Measurements from ENCODE around the gene PCDHGA8. TPM values are rescaled to one million over a fixed set of nuclear protein-coding genes. Genes with fewer than 3 reads are reported as not detected.

PCDHGA8 gene
- total RNA-seq, 3 donors from 2014 or later (not counting 1 experiment from before 2014, with no cell fraction given): 0.07 to 0.28 (median 0.09) TPM

DNA sequence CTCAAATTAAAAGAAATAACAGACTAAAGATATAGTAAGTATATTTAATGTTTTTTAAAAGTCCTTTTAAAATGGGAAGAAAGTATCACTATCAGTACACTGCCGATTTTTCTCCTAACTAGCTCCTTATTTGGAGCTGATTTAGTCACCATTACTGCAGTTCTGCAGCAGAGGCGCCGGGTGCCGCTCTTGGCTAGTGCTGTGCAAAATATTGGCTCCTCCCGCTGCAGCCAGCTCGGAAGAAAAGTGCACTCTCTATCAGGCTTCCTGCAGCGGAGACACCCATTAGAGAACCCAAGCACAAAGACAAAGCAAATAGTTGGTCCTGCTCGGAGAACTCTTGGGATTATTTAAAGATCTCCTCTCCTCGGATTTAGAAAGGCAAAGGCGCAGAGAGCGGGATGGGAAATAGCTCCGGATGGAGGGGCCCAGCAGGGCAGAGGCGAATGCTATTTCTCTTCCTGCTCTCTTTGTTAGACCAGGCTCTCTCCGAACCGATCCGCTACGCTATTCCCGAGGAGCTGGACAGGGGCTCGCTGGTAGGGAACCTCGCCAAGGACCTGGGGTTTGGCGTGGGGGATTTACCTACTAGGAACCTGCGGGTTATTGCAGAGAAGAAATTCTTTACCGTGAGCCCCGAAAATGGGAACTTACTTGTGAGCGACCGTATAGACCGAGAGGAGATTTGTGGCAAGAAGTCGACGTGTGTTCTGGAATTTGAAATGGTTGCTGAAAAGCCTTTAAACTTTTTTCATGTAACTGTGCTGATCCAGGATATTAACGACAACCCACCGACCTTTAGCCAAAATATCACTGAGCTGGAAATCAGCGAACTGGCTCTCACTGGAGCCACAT lies 22.2 kb upstream of the PCDHGA8 start, which contains the start of gene PCDHGB3:
TSS of gene PCDHGB3 (plus strand) at position 249 of the 855 bp plus-strand sequence. CDS start at position 402, 153 bp downstream.
- peak within 1 kb of the TSS; percentile 82 for H3K4me3 Mint-ChIP-seq
- H3K9me3 ChIP-seq (ENCODE audit: control insufficient read depth, insufficient read depth, low read length): peaks cover 38% of the 10 kb centered on the region
- peak within 1 kb of the TSS in 1 of 2 donors; percentile 58 for H3K27ac Mint-ChIP-seq
- H3K36me3 Mint-ChIP-seq: peaks cover 4% of the 10 kb centered on the region
- WGBS (ENCODE audit: insufficient coverage): 21% methylated on average over 32 of the region's 32 CpGs
- peak in 1 of 2 donors; percentile 57 for DNase-seq
- peak; percentile 72 to 79 (median 77) for ATAC-seq
- H3K36me3 ChIP-seq (ENCODE audit: control insufficient read depth, insufficient read depth, low read length): no peaks in the 10 kb centered on the region
- TF ChIP-seq, protein P1, sequence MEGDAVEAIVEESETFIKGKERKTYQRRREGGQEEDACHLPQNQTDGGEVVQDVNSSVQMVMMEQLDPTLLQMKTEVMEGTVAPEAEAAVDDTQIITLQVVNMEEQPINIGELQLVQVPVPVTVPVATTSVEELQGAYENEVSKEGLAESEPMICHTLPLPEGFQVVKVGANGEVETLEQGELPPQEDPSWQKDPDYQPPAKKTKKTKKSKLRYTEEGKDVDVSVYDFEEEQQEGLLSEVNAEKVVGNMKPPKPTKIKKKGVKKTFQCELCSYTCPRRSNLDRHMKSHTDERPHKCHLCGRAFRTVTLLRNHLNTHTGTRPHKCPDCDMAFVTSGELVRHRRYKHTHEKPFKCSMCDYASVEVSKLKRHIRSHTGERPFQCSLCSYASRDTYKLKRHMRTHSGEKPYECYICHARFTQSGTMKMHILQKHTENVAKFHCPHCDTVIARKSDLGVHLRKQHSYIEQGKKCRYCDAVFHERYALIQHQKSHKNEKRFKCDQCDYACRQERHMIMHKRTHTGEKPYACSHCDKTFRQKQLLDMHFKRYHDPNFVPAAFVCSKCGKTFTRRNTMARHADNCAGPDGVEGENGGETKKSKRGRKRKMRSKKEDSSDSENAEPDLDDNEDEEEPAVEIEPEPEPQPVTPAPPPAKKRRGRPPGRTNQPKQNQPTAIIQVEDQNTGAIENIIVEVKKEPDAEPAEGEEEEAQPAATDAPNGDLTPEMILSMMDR (IDR thresholded peaks at IDR 0.05): no peak
- peaks cover 62% of the 10 kb centered on the region for H3K27me3 ChIP-seq (ENCODE audit: control insufficient read depth, insufficient read depth, low read length)
- no peak within 1 kb of the TSS for H3K27ac ChIP-seq (ENCODE audit: low read length)
- H3K4me1 Mint-ChIP-seq: peaks cover 4 to 7% of the 10 kb centered on the region in 2 donors
- intact Hi-C loops (cut with micrococcal nuclease): no loop called here
- H3K4me3 ChIP-seq (ENCODE audit: low read length): peak within 1 kb of the TSS; percentile 1
- H3K27me3 Mint-ChIP-seq (ENCODE audit: low read depth in 2 of 2): peaks cover 58 to 76% of the 10 kb centered on the region in 2 donors
- H3K4me1 ChIP-seq (ENCODE audit: control insufficient read depth, insufficient read depth, low read length): no peaks in the 10 kb centered on the region
- peaks cover 0 to 2% of the 10 kb centered on the region in 2 donors for H3K9me3 Mint-ChIP-seq

DNA sequence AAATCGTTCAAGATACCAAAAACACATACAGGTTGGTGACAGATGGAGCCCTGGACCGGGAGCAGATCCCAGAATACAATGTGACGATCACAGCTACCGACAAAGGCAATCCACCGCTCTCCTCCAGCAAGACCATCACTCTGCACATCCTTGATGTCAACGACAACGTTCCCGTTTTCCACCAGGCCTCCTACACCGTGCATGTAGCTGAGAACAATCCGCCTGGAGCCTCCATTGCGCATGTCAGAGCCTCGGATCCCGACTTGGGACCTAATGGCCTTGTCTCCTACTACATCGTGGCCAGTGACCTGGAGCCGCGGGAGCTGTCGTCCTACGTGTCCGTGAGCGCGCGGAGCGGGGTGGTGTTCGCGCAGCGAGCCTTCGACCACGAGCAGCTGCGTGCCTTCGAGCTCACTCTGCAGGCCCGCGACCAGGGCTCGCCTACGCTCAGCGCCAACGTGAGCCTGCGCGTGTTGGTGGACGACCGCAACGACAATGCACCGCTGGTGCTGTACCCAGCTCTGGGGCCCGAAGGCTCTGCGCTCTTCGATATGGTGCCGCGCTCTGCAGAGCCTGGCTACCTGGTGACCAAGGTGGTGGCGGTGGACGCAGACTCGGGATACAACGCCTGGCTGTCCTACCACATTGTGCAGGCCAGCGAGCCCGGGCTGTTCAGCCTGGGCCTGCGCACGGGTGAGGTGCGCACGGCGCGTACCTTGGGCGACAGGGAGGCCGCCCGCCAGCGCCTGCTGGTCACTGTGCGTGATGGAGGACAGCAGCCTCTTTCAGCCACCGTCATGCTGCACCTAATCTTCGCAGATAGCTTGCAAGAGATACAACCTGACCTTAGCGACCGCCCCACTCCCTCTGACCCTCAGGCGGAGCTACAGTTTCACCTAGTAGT lies 20.6 kb upstream of the PCDHGA8 start:
- H3K36me3 Mint-ChIP-seq: no peaks in the 10 kb centered on the region
- DNase-seq (no peak), ATAC-seq (no peak)
- Histone ChIP-seq H3K4me1 (ENCODE audit: control insufficient read depth, insufficient read depth, low read length) (no peaks in the 10 kb centered on the region), H3K36me3 (ENCODE audit: control insufficient read depth, insufficient read depth, low read length) (no peaks in the 10 kb centered on the region), H3K9me3 (ENCODE audit: control insufficient read depth, insufficient read depth, low read length) (peaks cover 39% of the 10 kb centered on the region), H3K4me3 (ENCODE audit: low read length) (no peak overlapping the region), H3K27me3 (ENCODE audit: control insufficient read depth, insufficient read depth, low read length) (peaks cover 50% of the 10 kb centered on the region), H3K27ac (ENCODE audit: low read length) (no peak overlapping the region)
- H3K27me3 Mint-ChIP-seq (ENCODE audit: low read depth in 2 of 2): peaks cover 52 to 61% of the 10 kb centered on the region in 2 donors
- intact Hi-C loops (cut with micrococcal nuclease): no loop called here
- peaks cover 0 to 2% of the 10 kb centered on the region in 2 donors for H3K9me3 Mint-ChIP-seq
- 43% methylated on average over 69 of the region's 69 CpGs for WGBS (ENCODE audit: insufficient coverage)
- H3K27ac Mint-ChIP-seq: no peak overlapping the region
- H3K4me3 Mint-ChIP-seq: no peak overlapping the region
- TF ChIP-seq, protein P1 (IDR thresholded peaks at IDR 0.05): no peak
- peaks cover 4 to 7% of the 10 kb centered on the region in 2 donors for H3K4me1 Mint-ChIP-seq

DNA sequence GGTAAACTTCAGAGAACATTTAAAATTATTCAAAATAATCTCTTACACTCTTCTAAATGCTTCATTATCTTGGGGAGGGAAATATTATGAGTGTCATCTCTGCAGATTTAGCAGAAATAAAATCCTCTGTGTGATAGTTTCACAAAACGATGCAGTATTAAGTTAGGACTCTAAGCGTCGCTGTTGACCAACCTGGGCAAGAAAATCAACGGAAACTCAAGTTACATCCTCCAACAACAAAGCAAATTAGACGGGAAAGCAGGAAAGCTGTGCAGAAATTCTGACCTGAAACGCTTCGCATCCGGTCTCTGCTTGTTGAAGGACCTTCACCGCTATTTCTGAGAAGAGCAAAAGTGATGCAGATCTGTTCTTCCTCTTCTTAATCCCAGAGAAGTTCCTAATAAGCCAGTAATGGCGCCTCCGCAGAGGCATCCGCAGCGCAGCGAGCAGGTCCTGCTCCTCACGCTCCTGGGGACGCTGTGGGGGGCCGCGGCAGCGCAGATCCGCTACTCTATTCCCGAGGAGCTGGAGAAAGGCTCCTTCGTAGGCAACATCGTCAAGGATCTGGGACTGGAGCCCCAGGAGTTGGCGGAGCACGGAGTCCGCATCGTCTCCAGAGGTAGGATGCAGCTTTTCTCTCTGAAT lies 18.6 kb upstream of the PCDHGA8 start, which contains the start of gene PCDHGA6:
TSS of gene PCDHGA6 (plus strand) at position 219 of the 645 bp plus-strand sequence. CDS start at position 412, 193 bp downstream.
- DNase-seq (peak in 1 of 2 donors; percentile 28), ATAC-seq (no peak)
- Histone ChIP-seq H3K27me3 (ENCODE audit: control insufficient read depth, insufficient read depth, low read length) (peaks cover 44% of the 10 kb centered on the region), H3K36me3 (ENCODE audit: control insufficient read depth, insufficient read depth, low read length) (no peaks in the 10 kb centered on the region), H3K9me3 (ENCODE audit: control insufficient read depth, insufficient read depth, low read length) (peaks cover 42% of the 10 kb centered on the region), H3K4me1 (ENCODE audit: control insufficient read depth, insufficient read depth, low read length) (no peaks in the 10 kb centered on the region), H3K4me3 (ENCODE audit: low read length) (no peak within 1 kb of the TSS), H3K27ac (ENCODE audit: low read length) (no peak within 1 kb of the TSS)
- no peaks in the 10 kb centered on the region for H3K9me3 Mint-ChIP-seq
- TF ChIP-seq, protein P1 (IDR thresholded peaks at IDR 0.05): no peak
- intact Hi-C loops (cut with micrococcal nuclease): no loop called here
- peaks cover 4 to 7% of the 10 kb centered on the region in 2 donors for H3K4me1 Mint-ChIP-seq
- WGBS (ENCODE audit: insufficient coverage): 28% methylated on average over 27 of the region's 27 CpGs
- no peak within 1 kb of the TSS for H3K27ac Mint-ChIP-seq
- peak within 1 kb of the TSS; percentile 7 for H3K4me3 Mint-ChIP-seq
- H3K27me3 Mint-ChIP-seq (ENCODE audit: low read depth in 2 of 2): peaks cover 46 to 62% of the 10 kb centered on the region in 2 donors
- no peaks in the 10 kb centered on the region for H3K36me3 Mint-ChIP-seq
